ENCODE data around the gene HOMER3. TPM values are rescaled to one million over a fixed set of nuclear protein-coding genes. Genes with fewer than 3 reads are reported as not detected.
A peak's percentile ranks its signal among the peaks of the same experiment; 100 is the strongest.
"Not testable (repeated sequence)": the region's sequence is repeated elsewhere in the genome, so short reads cannot be mapped to it uniquely, and the experiment has no call there.

HOMER3 gene
- total RNA-seq, 1 donor from 2014 or later, result 93.0 TPM

DNA sequence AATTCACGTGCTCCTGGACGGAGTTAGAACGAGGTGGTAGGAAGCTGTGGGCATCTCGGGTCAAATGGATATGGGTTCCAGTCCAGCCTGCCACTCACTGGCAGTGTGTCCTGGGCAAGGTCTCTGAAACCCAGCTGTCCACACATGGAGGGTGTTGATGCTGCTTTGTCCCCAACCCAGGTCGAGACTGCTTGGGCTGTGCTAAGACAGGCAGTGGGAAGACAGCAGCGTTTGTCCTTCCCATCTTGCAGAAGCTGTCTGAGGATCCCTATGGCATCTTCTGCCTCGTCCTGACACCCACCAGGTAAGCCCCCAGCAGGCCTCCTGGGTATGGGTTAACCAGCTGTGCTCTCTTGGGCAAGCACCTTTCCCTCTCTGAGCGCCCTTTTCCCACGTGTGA is 20.6 kb downstream of the HOMER3 start:
- intact Hi-C loops (cut with DNase I), result no loop called here
- peak overlapping the region; percentile 84 to 96 for H3K4me3 ChIP-seq
- no peak for TF ChIP-seq CTCF (IDR thresholded peaks at IDR 0.05)
- DNase-seq (ENCODE audit: low spot score in 2 of 2), result no peak
- H3K36me3 ChIP-seq, result peaks cover 37 to 49% of the 10 kb centered on the region in 2 donors
- H3K27ac ChIP-seq, result no peak overlapping the region
- no peaks in the 10 kb centered on the region for H3K9me3 ChIP-seq
- no peaks in the 10 kb centered on the region for H3K27me3 ChIP-seq
- peaks cover 6 to 22% of the 10 kb centered on the region in 2 donors for H3K4me1 ChIP-seq

- H3K36me3 ChIP-seq, result peaks cover 37 to 49% of the 10 kb centered on the region in 2 donors
Observed at GRCh38 chr19:18919900-18920214, 21.2 kb downstream of the HOMER3 start.

DNA sequence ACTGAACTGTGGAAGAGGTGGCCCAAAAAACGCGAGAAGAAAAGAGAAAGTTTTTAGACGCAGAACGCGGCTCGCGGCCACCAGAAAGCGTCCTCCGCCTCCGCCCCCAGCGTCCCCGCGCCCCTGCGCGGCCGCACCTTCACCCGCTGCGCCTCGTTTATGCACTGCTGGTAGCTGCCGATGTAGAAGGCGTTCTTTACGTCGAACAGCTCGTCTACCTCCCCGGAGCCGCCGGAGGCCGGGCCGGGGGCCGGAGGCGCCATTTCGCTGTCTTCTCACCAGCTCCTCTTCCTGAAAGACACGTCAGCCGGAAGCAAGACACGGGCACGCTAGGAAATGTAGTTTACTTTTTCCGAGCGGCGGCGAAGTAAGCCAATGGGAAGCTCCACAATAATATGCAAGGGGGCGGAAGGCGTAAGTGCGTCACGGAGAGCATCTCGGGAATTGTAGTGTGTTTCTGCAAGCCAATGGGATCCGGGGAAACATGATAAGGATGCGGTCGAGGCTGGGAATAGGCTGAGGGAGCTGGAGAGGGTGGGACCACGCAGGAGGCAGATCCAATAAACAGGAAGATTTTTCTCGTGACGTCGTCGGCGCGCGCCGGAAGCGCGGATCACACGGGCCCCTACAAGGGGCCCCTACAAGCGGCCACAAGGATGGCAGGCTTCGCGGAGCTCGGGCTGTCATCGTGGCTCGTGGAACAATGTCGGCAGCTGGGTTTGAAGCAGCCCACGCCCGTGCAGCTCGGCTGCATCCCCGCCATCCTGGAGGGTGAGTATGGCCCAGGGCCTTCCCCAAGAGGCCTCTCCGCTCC is 21.7 kb downstream of the HOMER3 start, which contains the start of the genes COPE and DDX49:
COPE (minus strand) TSS at position 302 of the 814 bp plus-strand sequence; CDS start at position 263, 39 bp downstream.
DDX49 (plus strand) TSS at position 630 of the 814 bp plus-strand sequence; CDS start at position 657, 27 bp downstream.
- peak within 1 kb of the TSS; percentile 88 to 98 for H3K4me3 ChIP-seq
- peak within 1 kb of the TSS; percentile 91 to 97 for H3K27ac ChIP-seq
- intact Hi-C loops (cut with DNase I), result loop anchor here (1.0 to 10.0 kb wide), 4 partner anchors 21 to 348 kb away; partner anchors contain the start of genes ARMC6, SUGP2, TMEM161A and UBA52
- H3K27me3 ChIP-seq, result no peaks in the 10 kb centered on the region
- TF ChIP-seq CTCF (IDR thresholded peaks at IDR 0.05), result no peak
- H3K9me3 ChIP-seq, result no peaks in the 10 kb centered on the region
- peak; percentile 98 to 100 for DNase-seq (ENCODE audit: low spot score in 2 of 2)
- peaks cover 34 to 49% of the 10 kb centered on the region in 2 donors for H3K36me3 ChIP-seq
- peaks cover 6 to 22% of the 10 kb centered on the region in 2 donors for H3K4me1 ChIP-seq

More at GRCh38 chr19:18919900-18920214, 21.2 kb downstream of the HOMER3 start:
- TF ChIP-seq CTCF (IDR thresholded peaks at IDR 0.05), result no peak
- peaks cover 6 to 22% of the 10 kb centered on the region in 2 donors for H3K4me1 ChIP-seq
- H3K27me3 ChIP-seq, result no peaks in the 10 kb centered on the region
- H3K9me3 ChIP-seq, result no peaks in the 10 kb centered on the region
- intact Hi-C loops (cut with DNase I), result loop anchor here (1.0 to 10.0 kb wide), 4 partner anchors 20 to 349 kb away; partner anchors contain the start of genes ARMC6, SUGP2, TMEM161A and UBA52
- no peak for DNase-seq (ENCODE audit: low spot score in 2 of 2)
- H3K27ac ChIP-seq, result peak overlapping the region; percentile 61 to 69
- H3K4me3 ChIP-seq, result peak overlapping the region; percentile 84 to 96

DNA sequence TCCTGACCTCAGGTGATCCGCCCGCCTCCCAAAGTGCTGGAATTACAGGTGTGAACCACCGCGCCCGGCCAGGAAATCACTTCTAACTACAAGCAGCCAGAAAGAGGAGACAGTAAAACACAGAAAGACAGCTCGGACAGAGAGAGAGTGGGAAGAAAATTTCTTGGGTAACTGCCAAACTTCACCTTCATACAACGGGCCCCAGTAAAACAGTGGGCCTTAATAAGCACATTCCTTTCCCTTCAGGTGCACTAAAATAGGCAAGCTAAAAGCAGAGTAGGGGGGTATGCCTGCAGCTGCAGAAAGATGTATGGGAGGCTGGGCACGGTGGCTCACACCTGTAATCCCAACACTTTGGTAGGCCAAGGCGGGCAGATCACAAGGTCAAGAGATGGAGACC is 23.4 kb downstream of the HOMER3 start:
- not testable (repeated sequence) for DNase-seq (ENCODE audit: low spot score in 2 of 2); H3K27me3 ChIP-seq; H3K27ac ChIP-seq; H3K9me3 ChIP-seq
- H3K36me3 ChIP-seq, result peaks cover 23 to 46% of the 10 kb centered on the region in 2 donors
- intact Hi-C loops (cut with DNase I), result loop anchor here (5.0 to 10.0 kb wide), 2 partner anchors 115 to 217 kb away; partner anchors contain the start of genes ARMC6, SUGP2 and TMEM161A
- peaks cover 6 to 22% of the 10 kb centered on the region in 2 donors for H3K4me1 ChIP-seq
- H3K4me3 ChIP-seq, result peak overlapping the region in 1 of 2 donors; percentile 88

DNA sequence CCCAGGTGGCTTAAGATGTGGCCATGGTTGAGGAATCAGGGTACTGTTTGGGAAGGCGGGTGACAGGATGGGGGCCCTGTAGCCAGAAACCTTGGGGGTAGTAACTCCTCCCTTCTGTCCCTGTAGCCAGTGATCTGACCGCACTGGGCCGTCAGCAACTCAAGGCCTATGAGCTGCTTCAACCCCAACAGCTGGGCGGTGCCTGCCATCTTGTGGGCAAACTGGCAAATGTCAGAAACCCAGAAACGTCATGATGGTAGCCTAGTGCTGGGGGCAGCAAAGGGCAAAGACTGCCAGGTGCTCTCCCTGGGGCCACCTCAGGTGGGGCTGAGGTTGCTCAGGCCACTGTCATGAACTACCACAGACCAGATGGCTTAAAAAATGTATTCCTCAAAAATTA is 25.4 kb downstream of the HOMER3 start:
- H3K36me3 ChIP-seq, result peaks cover 29 to 36% of the 10 kb centered on the region in 2 donors
- no peak overlapping the region for H3K27ac ChIP-seq
- DNase-seq (ENCODE audit: low spot score in 2 of 2), result no peak
- no peak overlapping the region for H3K4me3 ChIP-seq
- H3K27me3 ChIP-seq, result no peaks in the 10 kb centered on the region
- no peaks in the 10 kb centered on the region for H3K9me3 ChIP-seq
- no peak for TF ChIP-seq CTCF (IDR thresholded peaks at IDR 0.05)
- peaks cover 5 to 20% of the 10 kb centered on the region in 2 donors for H3K4me1 ChIP-seq
- intact Hi-C loops (cut with DNase I), result loop anchor here (5.0 to 10.0 kb wide), 2 partner anchors 117 to 219 kb away; partner anchors contain the start of genes ARMC6, SUGP2 and TMEM161A

GRCh38 chr19:18913466-18913865 is 27.6 kb downstream of the HOMER3 start:
- intact Hi-C loops (cut with DNase I), result loop anchor here (10.0 kb wide), 1 partner anchor 221 kb away; the partner anchor contains the start of gene TMEM161A
- DNase-seq (ENCODE audit: low spot score in 2 of 2), result no peak
- H3K27me3 ChIP-seq, result no peaks in the 10 kb centered on the region
- peaks cover 30 to 39% of the 10 kb centered on the region in 2 donors for H3K36me3 ChIP-seq
- TF ChIP-seq CTCF (IDR thresholded peaks at IDR 0.05), result no peak
- H3K9me3 ChIP-seq, result no peaks in the 10 kb centered on the region
- H3K27ac ChIP-seq, result no peak overlapping the region
- H3K4me3 ChIP-seq, result no peak overlapping the region
- H3K4me1 ChIP-seq, result peaks cover 0 to 11% of the 10 kb centered on the region in 2 donors
